ENCODE data around the gene WDR93. TPM values are rescaled to one million over a fixed set of nuclear protein-coding genes. Genes with fewer than 3 reads are reported as not detected.
A peak's percentile ranks its signal among the peaks of the same experiment; 100 is the strongest.

The WDR93 gene
- total and polyA plus RNA-seq, 2 of the 4 experiments (the other 2 are of a cell fraction) = not detected

GRCh38 chr15:89768071-89768500 is 77.5 kb downstream of the WDR93 start:
- no TSS peak for BruUV-seq (replicated peaks)
- no peaks in the 10 kb centered on the region for H4K20me1 ChIP-seq (ENCODE audit: insufficient read depth, low read length)
- intact Hi-C loops (cut with micrococcal nuclease) = no loop called here
- no peak overlapping the region for H4K5ac ChIP-seq (ENCODE audit: low read depth, low read length)
- H3K18ac ChIP-seq (ENCODE audit: low read depth, low read length) = no peak overlapping the region
- H3K4me1 ChIP-seq (ENCODE audit: control insufficient read depth, insufficient read depth, low read length) = peaks cover 14% of the 10 kb centered on the region
- H2AFZ ChIP-seq (replicated peaks; ENCODE audit: low read length, poor library complexity) = peak overlapping the region; percentile 73
- no peaks in the 10 kb centered on the region for H3K36me3 ChIP-seq (ENCODE audit: control insufficient read depth, insufficient read depth, low read length)
- TF ChIP-seq SMC3 (IDR thresholded peaks at IDR 0.05; ENCODE audit: low read depth, low read length) (no peak), BHLHE40 (IDR thresholded peaks at IDR 0.05; ENCODE audit: low read depth, low read length) (peak; percentile 83), MAFK (IDR thresholded peaks at IDR 0.05; ENCODE audit: low read depth, low read length) (no peak)
- no peaks in the 10 kb centered on the region for H3K27me3 ChIP-seq (ENCODE audit: control insufficient read depth, insufficient read depth, low read length)
- no peak overlapping the region for H3K14ac ChIP-seq (replicated peaks; ENCODE audit: low read depth, low read length)
- DNase-seq (peak; percentile 60), ATAC-seq (ENCODE audit: low read depth) (peak; percentile 22; the same call in 1 of the 2 replicates)
- H2BK15ac ChIP-seq (ENCODE audit: low read depth, low read length) = no peak overlapping the region
- no peak overlapping the region for H3K23ac ChIP-seq (ENCODE audit: low read depth, low read length)
- H3K56ac ChIP-seq (ENCODE audit: extremely low read depth, insufficient read depth, low read length) = no peak overlapping the region
- ChIA-PET CTCF (no interaction called here), POLR2A (ENCODE audit: unreplicated experiment) (no interaction called here)
- no peaks in the 10 kb centered on the region for H3K79me1 ChIP-seq (ENCODE audit: low read depth in 1 of 2, low read length in 2 of 2)
- no peaks in the 10 kb centered on the region for H3K9me3 ChIP-seq (ENCODE audit: control insufficient read depth, insufficient read depth, low read length)
- H2BK5ac ChIP-seq (ENCODE audit: low read depth, low read length, poor library complexity, severe bottlenecking) = no peak overlapping the region
- dilution Hi-C loops (cut with HindIII; ENCODE audit: low sequenced_read_pairs, unreplicated experiment) = loop anchor here (25.0 kb wide), 1 partner anchor 94 kb away; no protein-coding TSS in a partner anchor
- no peak overlapping the region for H2BK120ac ChIP-seq (ENCODE audit: low read depth, low read length)
- no peak overlapping the region for H3K4me3 ChIP-seq (ENCODE audit: insufficient read depth, low read depth, low read length)
- H4K91ac ChIP-seq (ENCODE audit: insufficient read depth, low read depth, low read length) = no peak overlapping the region
- no peak overlapping the region for H3K9ac ChIP-seq (ENCODE audit: low read depth, low read length)
- no peaks in the 10 kb centered on the region for H3K9me1 ChIP-seq (ENCODE audit: insufficient read depth, low read length)
- H4K8ac ChIP-seq (ENCODE audit: low read depth in 2 of 2, low read length in 2 of 2) = no peak overlapping the region
- no peak overlapping the region for H3K27ac ChIP-seq (ENCODE audit: insufficient read depth, low read length)
- in situ Hi-C loops (cut with MboI; ENCODE audit: low sequenced_read_pairs) = no loop called here
- no peak overlapping the region for H3K4me2 ChIP-seq (ENCODE audit: low read depth, low read length)
- H2BK20ac ChIP-seq (ENCODE audit: low read depth, low read length) = no peak overlapping the region
- H2AK9ac ChIP-seq (replicated peaks; ENCODE audit: low read depth, low read length, poor library complexity) = peak overlapping the region; percentile 75
- no peak overlapping the region for H3K4ac ChIP-seq (ENCODE audit: low read depth, low read length)
- WGBS, 2 experiments (ENCODE audit: extremely low coverage in 2 of 2, insufficient read length in 1 of 2) = 48% methylated on average over 5 of the region's 7 CpGs; no CpG with 5 or more reads in 1 of the 2 experiments
- H2AK5ac ChIP-seq (ENCODE audit: low read depth, low read length) = no peak overlapping the region

Measured in IMR-90 (cell line).